Fibroblast of the aortic adventitia (primary cell): Measurements from ENCODE around the gene NFE2L1. TPM values are rescaled to one million over a fixed set of nuclear protein-coding genes. Genes with fewer than 3 reads are reported as not detected.
A peak's percentile ranks its signal among the peaks of the same experiment; 100 is the strongest.

Experiments
- DNase-seq: peaks from one replicate; pipeline ENCODE4 v3.0.0-alpha.2; 2010; ENCODE audit warnings: low read depth
- H3K4me3 ChIP-seq: 2 replicates; pipeline ENCODE4 v1.5.1; 2011; ENCODE audit warnings: low read depth, mild to moderate bottlenecking, control low read depth, low read length, moderate library complexity
- CTCF ChIP-seq: IDR thresholded peaks from 2 replicates; pipeline ENCODE4 v1.5.1; 2011; ENCODE audit warnings: mild to moderate bottlenecking, low read length, control low read depth, inconsistent platforms; ENCODE audit not compliant: insufficient read depth
- total RNA-seq: library from RNA; depleted of rRNA; stranded (reverse); fragments of >200 nt; gene quantifications from 2 replicates; pipeline ENCODE4 v1.2.3, GENCODE V29; 2012; ENCODE audit warnings: low replicate concordance

The NFE2L1 gene
- total RNA-seq, 1 donor: 103 TPM

GRCh38 chr17:48038687-48039086 is 9.5 kb upstream of the NFE2L1 start:
- no peak for DNase-seq
- no peak for TF ChIP-seq CTCF
- no peak overlapping the region for H3K4me3 ChIP-seq

GRCh38 chr17:48043176-48043575 is 5.0 kb upstream of the NFE2L1 start:
- no peak overlapping the region for H3K4me3 ChIP-seq
- no peak for TF ChIP-seq CTCF
- DNase-seq: no peak

- no peak for DNase-seq
- no peak for TF ChIP-seq CTCF
- H3K4me3 ChIP-seq: no peak overlapping the region
Observed at GRCh38 chr17:48044851-48045250, 3.3 kb upstream of the NFE2L1 start.

- H3K4me3 ChIP-seq: no peak overlapping the region
- DNase-seq: no peak
- TF ChIP-seq CTCF: no peak
Observed at GRCh38 chr17:48045316-48046001, 2.7 kb upstream of the NFE2L1 start.

- DNase-seq: no peak
- no peak for TF ChIP-seq CTCF
- no peak overlapping the region for H3K4me3 ChIP-seq
Observed at GRCh38 chr17:48046296-48046695, 1.9 kb upstream of the NFE2L1 start.

- peak overlapping the region; percentile 94 for H3K4me3 ChIP-seq
- DNase-seq: no peak
- TF ChIP-seq CTCF: no peak
Observed at GRCh38 chr17:48047113-48047740, 932 bp upstream of the NFE2L1 start.
